GM12892 (cell line): ENCODE measurements around the gene RANBP17.
A peak's percentile ranks its signal among the peaks of the same experiment; 100 is the strongest.

Experiments
- DNase-seq: peaks from one replicate; pipeline ENCODE4 v3.0.0; 2011; ENCODE audit not compliant: insufficient read length
- FAIRE-seq: peaks from 2 replicates; lab custom pipeline; 2011; peaks lifted over from hg19 to GRCh38; lab: Jason Lieb, UNC
- POLR2A ChIP-seq: IDR thresholded peaks from 2 replicates; pipeline ENCODE4 v1.6.1; 2011; ENCODE audit warnings: low read depth, low read length, control low read depth
- POLR2AphosphoS5 ChIP-seq: IDR thresholded peaks from 2 replicates; pipeline ENCODE4 v1.6.1; 2011; ENCODE audit warnings: low read depth, low read length, control low read depth
- TAF1 ChIP-seq: IDR thresholded peaks from 2 replicates; pipeline ENCODE4 v1.6.1; 2011; ENCODE audit warnings: low read depth, mild to moderate bottlenecking, control low read depth, low read length, borderline replicate concordance

The RANBP17 gene

DNA sequence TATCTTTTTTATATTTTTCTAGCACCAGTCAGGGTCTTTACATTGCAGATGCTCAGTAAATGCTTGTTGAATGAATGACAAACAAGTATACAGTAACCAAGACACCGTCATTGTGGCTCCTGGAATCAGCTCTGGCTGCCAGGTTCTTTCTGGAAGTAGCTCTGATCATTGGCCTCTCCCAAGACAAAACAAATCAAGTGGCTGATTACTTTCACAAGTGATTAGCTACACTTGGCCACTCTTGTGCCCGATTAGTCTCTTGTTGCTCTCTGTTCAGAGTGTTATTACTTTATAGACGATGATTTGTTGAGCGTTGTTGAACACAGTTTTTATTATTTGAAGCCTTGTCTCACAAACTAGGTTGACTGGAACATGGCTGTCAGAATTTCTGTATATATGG, 327.6 kb downstream of the RANBP17 start:
- no peak for FAIRE-seq
- no peak for DNase-seq
- no peak for TF ChIP-seq TAF1
- TF ChIP-seq POLR2A = no peak
- no peak for TF ChIP-seq POLR2AphosphoS5

DNA sequence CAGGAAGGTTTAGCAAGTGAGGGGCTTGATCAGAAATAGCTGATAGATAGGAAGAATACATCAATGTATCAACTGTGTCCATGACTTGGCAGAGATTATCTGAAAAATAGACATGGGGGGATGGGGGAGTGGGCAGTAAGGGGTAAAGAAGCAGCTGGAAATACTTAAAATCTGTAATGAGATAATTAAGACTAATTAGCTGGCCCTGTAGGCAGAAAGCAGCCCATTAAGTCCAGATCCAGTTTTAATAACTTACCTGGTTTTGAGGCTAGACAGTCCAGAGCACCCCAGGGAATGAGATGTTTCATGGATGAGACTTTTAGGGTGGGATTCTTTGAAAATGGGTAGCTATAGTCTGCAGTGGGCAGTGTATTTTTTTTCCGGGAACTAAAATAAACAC, 330.3 kb downstream of the RANBP17 start:
- FAIRE-seq (no peak), DNase-seq (no peak)
- TF ChIP-seq TAF1 (no peak), POLR2A (no peak), POLR2AphosphoS5 (no peak)

DNA sequence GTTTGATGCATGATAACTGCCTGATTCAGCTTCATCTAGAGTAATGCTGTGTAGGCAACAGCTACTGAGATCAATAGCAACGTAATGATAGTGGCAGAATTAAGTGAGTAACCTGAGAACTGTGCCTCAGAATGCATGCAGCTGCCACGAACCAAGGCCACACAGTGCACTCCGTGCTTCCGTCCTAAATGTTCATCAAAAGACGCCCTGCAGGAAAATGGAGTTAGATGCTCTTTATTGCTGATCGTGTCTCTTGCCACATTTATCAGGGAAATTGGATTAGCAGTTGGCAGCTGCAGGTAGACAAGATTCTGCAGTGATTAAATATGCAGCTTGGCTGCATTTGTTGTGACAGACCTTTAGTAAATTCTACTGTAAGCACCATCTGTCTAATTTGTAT, 339.5 kb downstream of the RANBP17 start:
- DNase-seq (no peak), FAIRE-seq (no peak)
- no peak for TF ChIP-seq POLR2AphosphoS5
- TF ChIP-seq POLR2A = no peak
- TF ChIP-seq TAF1 = no peak

DNA sequence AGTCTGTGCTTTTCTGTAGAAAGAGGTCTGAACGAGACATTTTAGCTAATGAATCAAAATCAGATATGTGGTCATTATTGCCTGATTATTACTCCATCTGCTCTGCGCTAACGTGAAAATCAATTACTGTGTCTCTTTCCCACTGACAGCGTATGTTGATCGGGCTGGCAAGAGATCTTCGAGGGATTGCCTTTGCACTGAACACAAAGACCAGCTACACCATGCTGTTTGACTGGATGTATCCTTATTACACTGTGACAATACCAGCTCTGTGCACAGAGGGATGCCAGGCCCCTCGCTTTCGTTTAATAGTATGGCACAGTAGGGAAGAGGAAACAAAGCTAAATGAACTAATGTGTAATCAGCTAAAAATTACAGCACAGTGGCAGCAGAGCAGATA, 343.6 kb downstream of the RANBP17 start:
- DNase-seq (no peak), FAIRE-seq (no peak)
- TF ChIP-seq POLR2A = no peak
- TF ChIP-seq POLR2AphosphoS5 = no peak
- no peak for TF ChIP-seq TAF1

DNA sequence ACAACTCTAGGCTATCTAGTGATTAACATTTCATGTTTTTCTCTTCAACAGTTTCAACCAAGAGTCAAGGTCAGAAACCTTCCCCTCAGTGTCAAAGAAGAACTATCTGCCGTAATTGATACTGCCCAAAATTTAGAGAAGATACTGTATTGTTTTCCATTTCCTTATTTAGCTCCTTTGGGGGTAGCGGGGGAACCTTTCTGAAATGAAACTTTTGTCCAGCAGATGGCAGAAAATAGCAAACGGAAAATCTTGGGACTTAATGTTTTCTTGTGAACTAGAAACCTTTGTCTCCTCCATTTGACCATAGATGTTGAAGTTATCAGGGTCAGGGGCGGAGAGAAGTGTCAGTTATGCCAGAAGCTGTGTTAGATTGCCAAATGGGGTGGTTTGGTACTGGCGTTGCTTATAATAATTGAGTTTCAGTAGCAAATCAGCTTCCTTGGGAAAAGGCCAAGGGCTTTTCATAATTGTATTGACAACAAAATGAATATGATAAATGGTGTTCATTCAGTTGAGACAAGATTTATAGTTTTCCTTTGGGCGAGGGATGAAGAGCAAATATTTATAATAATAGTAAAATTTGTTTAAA, 345.5 kb downstream of the RANBP17 start:
- peak; percentile 56 for FAIRE-seq

DNA sequence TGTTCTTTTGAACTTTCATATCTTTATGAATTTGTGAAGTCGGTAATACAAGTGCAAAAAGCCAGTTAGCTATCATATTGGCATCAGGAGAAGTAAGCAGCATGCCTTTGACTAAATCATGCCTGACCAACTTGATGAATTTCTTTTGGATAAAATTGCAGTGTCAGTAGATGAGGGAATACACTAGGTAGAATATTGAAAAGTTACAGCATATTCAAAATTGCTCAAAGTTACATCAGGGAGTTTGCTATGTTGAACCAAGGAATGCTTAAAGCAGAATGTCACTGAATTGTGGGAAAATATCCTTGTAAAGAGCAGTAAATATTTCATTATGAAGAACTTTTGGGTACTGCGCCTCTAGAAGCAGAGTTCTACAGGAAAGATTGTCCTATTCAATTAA, 360.1 kb downstream of the RANBP17 start:
- no peak for DNase-seq
- no peak for TF ChIP-seq POLR2A
- TF ChIP-seq TAF1 = no peak
- no peak for TF ChIP-seq POLR2AphosphoS5
- FAIRE-seq = no peak

More for the DNA sequence above, 345.5 kb downstream of the RANBP17 start:
- TF ChIP-seq POLR2AphosphoS5 = no peak
- TF ChIP-seq TAF1 = no peak
- no peak for TF ChIP-seq POLR2A
- DNase-seq = no peak

DNA sequence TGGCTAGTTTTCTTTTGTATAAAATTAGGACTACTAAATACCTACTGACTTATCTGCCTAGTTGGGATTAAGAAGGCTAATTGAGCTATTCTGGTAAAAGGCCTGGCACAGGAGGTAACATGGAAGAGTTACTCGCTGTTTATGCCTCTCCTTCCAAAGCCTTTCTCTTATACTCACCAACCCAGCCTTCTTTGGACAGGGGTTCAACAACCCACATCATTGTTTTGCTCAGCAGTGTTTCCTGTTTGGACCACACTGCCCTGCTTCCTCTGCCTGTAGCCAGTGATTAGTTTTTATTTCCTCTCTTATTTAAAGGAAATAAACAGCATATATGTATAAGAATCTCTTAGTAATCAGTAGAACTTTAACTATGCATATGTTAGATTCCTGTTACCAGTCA, 362.1 kb downstream of the RANBP17 start:
- DNase-seq = no peak
- no peak for TF ChIP-seq TAF1
- TF ChIP-seq POLR2A = no peak
- no peak for FAIRE-seq

DNA sequence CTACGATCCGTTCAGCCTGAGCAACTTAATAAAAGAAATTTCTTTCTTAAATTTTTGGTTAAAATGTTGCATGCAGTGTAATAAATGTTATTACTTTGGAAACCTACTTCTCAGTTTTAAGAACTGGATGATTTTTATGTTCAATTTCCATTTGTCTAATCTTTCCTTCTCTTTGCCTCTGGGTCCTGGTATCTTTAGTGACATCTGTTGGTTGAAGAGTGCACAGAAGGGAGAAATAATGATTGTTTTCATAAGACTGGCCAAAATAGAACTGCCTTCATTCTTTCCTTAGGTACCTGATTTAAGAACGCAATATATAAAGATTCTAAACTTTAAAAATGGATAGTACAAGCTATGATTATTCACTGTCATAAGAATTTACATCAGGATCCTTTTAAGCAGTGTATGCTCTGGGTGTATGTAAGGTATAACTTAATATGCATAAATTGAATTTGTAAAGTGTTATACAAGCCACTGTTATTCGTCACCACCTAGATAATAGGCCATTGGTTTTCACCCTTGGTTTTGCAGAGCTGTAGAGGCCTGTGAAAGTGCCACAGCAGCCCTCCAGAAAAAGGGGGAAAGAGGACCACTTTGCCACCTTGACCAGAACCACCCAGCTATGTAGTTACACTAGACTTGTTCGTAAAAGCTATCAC, 364.4 kb downstream of the RANBP17 start:
- FAIRE-seq = no peak
- DNase-seq = no peak

DNA sequence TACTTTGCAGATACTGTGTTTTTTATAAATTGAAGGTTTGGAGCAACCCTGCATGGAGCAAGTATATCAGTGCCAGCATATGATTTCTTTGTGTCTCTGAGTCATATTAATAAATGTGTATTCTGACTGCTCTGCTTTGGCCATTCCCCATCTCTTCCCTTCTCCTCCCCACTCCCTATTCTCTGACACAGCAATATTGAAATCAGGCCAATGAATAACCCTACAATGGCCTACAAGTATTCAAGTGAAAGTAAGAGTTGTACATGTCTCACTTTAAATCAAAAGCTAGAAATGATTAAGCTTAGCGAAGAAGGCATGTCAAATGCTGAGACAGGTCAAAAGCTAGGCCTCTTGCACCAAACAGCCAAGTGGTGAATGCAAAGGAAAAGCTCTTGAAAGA, 365.0 kb downstream of the RANBP17 start:
- no peak for TF ChIP-seq POLR2A
- no peak for TF ChIP-seq TAF1
- TF ChIP-seq POLR2AphosphoS5 = no peak
- DNase-seq (no peak), FAIRE-seq (no peak)

More for the DNA sequence above, 364.4 kb downstream of the RANBP17 start:
- no peak for TF ChIP-seq POLR2AphosphoS5
- TF ChIP-seq TAF1 = no peak
- no peak for TF ChIP-seq POLR2A

DNA sequence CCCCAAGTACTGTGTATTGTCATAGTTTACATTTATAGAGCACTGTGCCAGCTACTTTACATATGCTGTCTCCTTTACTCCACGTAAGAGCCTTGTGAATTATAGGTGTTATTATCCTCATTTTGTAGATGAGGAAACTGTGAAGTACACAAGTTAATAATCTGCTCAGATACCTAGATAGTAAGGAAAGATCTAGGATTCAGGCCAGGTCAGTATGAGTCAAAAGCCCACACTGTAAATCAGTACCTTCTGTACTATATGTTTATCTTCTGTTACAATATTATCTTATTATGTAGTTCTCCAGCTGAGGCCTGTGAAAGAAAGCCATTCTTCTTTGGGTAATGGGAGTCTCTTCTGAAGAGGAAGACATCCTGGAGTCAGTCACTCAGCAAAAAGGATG, 374.8 kb downstream of the RANBP17 start:
- DNase-seq = no peak
- no peak for TF ChIP-seq POLR2A
- no peak for TF ChIP-seq POLR2AphosphoS5
- TF ChIP-seq TAF1 = no peak
- no peak for FAIRE-seq

DNA sequence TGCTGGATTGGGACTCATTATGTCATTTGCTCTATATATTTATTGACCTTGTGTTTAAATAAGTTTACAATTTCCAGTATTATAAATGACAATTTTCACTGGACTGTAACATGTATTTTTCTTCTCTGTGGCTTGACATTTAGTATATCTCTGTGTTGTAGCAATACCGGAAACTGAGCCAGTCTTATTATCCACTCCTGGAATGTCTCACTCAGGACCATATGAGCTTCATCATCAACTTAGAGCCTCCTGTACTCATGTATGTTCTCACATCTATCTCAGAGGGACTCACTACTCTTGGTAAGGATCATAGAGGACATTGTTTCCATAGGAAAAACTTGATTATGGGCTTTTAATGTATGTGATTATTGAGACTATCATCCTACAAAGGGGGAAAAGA, 380.7 kb downstream of the RANBP17 start:
- DNase-seq (no peak), FAIRE-seq (no peak)
- no peak for TF ChIP-seq POLR2AphosphoS5
- no peak for TF ChIP-seq POLR2A
- TF ChIP-seq TAF1 = no peak

DNA sequence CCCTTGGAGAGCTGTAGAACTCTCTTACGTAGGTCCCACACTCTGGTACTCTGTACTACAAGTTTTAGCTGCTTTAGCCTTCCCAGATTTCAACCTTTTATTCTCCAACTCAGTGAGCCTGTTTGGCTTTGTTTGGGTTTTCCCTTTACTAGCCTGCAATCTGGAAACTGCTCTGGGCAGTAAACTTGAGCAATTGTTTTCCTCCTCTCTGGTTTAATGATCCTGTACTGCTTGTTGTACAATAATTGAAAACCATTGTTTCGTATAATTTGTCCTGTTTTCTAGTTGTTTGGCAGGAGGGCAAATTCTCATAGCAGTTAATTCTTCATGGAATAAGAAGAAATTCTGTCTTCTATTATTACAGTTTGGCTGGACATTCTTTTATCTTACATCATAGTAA, 384.4 kb downstream of the RANBP17 start:
- no peak for TF ChIP-seq POLR2AphosphoS5
- no peak for TF ChIP-seq POLR2A
- no peak for TF ChIP-seq TAF1
- no peak for DNase-seq
- no peak for FAIRE-seq

DNA sequence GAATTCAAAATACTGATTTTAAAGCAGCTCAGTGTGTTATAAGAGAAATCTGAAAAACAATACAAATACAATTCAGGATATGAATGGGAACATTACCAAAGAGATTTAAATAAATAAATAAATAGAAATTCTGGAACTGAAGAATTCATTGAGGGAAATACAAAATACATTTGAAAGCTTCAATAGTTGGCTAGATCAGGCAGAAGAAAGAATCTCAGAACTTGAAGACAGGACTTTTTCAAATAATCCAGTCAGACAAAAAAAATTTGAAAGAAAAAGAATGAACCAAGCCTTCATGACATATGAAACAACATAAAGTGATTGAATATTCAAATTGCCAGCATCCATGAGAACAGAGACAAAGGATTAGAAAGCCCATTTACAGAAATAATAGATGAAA, 387.6 kb downstream of the RANBP17 start:
- no peak for FAIRE-seq
- TF ChIP-seq POLR2A (no peak), TAF1 (no peak), POLR2AphosphoS5 (no peak)
- no peak for DNase-seq

DNA sequence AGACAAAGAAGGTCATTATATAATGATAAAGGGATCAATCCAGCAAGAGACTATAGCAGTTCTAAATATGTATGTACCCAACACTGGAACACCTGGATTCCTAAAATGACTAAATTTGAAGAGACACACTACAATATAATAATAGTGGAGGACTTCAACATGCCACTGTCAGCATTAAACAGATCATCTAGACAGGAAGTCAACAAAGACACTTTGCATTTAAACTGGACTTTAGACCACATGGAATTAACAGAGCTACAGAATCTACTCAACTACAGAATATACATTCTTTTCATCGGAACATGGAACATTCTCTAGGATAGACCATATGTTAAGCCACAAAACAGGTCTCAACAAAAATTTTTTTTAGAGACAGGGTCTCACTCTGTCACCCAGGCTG, 388.9 kb downstream of the RANBP17 start:
- TF ChIP-seq POLR2AphosphoS5 (no peak), POLR2A (no peak), TAF1 (no peak)

More for the DNA sequence above, 388.9 kb downstream of the RANBP17 start:
- FAIRE-seq (no peak), DNase-seq (no peak)
